ENCODE data around the gene IGF2BP2. TPM values are rescaled to one million over a fixed set of nuclear protein-coding genes. Genes with fewer than 3 reads are reported as not detected.

IGF2BP2 gene
- total RNA-seq, 1 donor from 2014 or later, result 60.8 TPM

- peaks cover 65% of the 10 kb centered on the region for H3K4me1 Mint-ChIP-seq (ENCODE audit: low read depth)
- no peak for DNase-seq (ENCODE audit: low spot score)
These were observed 102.9 kb downstream of the IGF2BP2 start for GRCh38 chr3:185721970-185722369.

GRCh38 chr3:185720326-185720725 is 104.5 kb downstream of the IGF2BP2 start:
- H3K4me3 Mint-ChIP-seq (ENCODE audit: unreplicated experiment), result no peak overlapping the region
- H3K27ac Mint-ChIP-seq (ENCODE audit: unreplicated experiment), result no peak overlapping the region
- no peaks in the 10 kb centered on the region for H3K36me3 Mint-ChIP-seq (ENCODE audit: low read depth)
- H3K27me3 Mint-ChIP-seq (ENCODE audit: low read depth), result no peaks in the 10 kb centered on the region
- H3K4me1 Mint-ChIP-seq (ENCODE audit: low read depth), result peaks cover 68% of the 10 kb centered on the region
- H3K9me3 Mint-ChIP-seq (ENCODE audit: low read depth), result peaks cover 6% of the 10 kb centered on the region
- DNase-seq (ENCODE audit: low spot score), result no peak
- no peak for TF ChIP-seq CTCF (IDR thresholded peaks at IDR 0.05)

More at GRCh38 chr3:185721970-185722369, 102.9 kb downstream of the IGF2BP2 start:
- Mint-ChIP-seq H3K27me3 (ENCODE audit: low read depth) (no peaks in the 10 kb centered on the region), H3K36me3 (ENCODE audit: low read depth) (no peaks in the 10 kb centered on the region), H3K27ac (ENCODE audit: unreplicated experiment) (peak overlapping the region; percentile 68), H3K4me3 (ENCODE audit: unreplicated experiment) (no peak overlapping the region), H3K9me3 (ENCODE audit: low read depth) (peaks cover 6% of the 10 kb centered on the region)
- no peak for TF ChIP-seq CTCF (IDR thresholded peaks at IDR 0.05)

GRCh38 chr3:185718736-185719593 is 105.9 kb downstream of the IGF2BP2 start:
- Mint-ChIP-seq H3K9me3 (ENCODE audit: low read depth) (peaks cover 1% of the 10 kb centered on the region), H3K4me1 (ENCODE audit: low read depth) (peaks cover 64% of the 10 kb centered on the region), H3K27ac (ENCODE audit: unreplicated experiment) (peak overlapping the region; percentile 28), H3K27me3 (ENCODE audit: low read depth) (no peaks in the 10 kb centered on the region), H3K4me3 (ENCODE audit: unreplicated experiment) (no peak overlapping the region), H3K36me3 (ENCODE audit: low read depth) (no peaks in the 10 kb centered on the region)
- no peak for TF ChIP-seq CTCF (IDR thresholded peaks at IDR 0.05)
- DNase-seq (ENCODE audit: low spot score), result no peak

- no peaks in the 10 kb centered on the region for H3K27me3 Mint-ChIP-seq (ENCODE audit: low read depth)
- peak; percentile 11 for TF ChIP-seq CTCF (IDR thresholded peaks at IDR 0.05)
- no peak overlapping the region for H3K4me3 Mint-ChIP-seq (ENCODE audit: unreplicated experiment)
- DNase-seq (ENCODE audit: low spot score), result no peak
- H3K4me1 Mint-ChIP-seq (ENCODE audit: low read depth), result peaks cover 58% of the 10 kb centered on the region
- peak overlapping the region; percentile 90 for H3K27ac Mint-ChIP-seq (ENCODE audit: unreplicated experiment)
- H3K9me3 Mint-ChIP-seq (ENCODE audit: low read depth), result peaks cover 3% of the 10 kb centered on the region
- no peaks in the 10 kb centered on the region for H3K36me3 Mint-ChIP-seq (ENCODE audit: low read depth)
These were observed 107.0 kb downstream of the IGF2BP2 start for GRCh38 chr3:185717627-185718402.

GRCh38 chr3:185717121-185717520 is 107.7 kb downstream of the IGF2BP2 start:
- H3K9me3 Mint-ChIP-seq (ENCODE audit: low read depth), result peaks cover 3% of the 10 kb centered on the region
- H3K36me3 Mint-ChIP-seq (ENCODE audit: low read depth), result no peaks in the 10 kb centered on the region
- TF ChIP-seq CTCF (IDR thresholded peaks at IDR 0.05), result no peak
- peak overlapping the region; percentile 90 for H3K27ac Mint-ChIP-seq (ENCODE audit: unreplicated experiment)
- peaks cover 54% of the 10 kb centered on the region for H3K4me1 Mint-ChIP-seq (ENCODE audit: low read depth)
- no peak overlapping the region for H3K4me3 Mint-ChIP-seq (ENCODE audit: unreplicated experiment)
- no peaks in the 10 kb centered on the region for H3K27me3 Mint-ChIP-seq (ENCODE audit: low read depth)
- DNase-seq (ENCODE audit: low spot score), result no peak

Data from chondrocyte (in vitro differentiated cells).